ENCODE results near the gene C7orf33. TPM values are rescaled to one million over a fixed set of nuclear protein-coding genes. Genes with fewer than 3 reads are reported as not detected.

The C7orf33 gene
- total and polyA plus RNA-seq, 4 donors, result not detected

- H3K9me3 ChIP-seq (ENCODE audit: control insufficient read depth in 4 of 4, insufficient read depth in 3 of 4, low read length in 3 of 4), result no peaks in the 10 kb centered on the region
- no peak for TF ChIP-seq CTCF (IDR thresholded peaks at IDR 0.05; ENCODE audit: control extremely low read depth, extremely low read depth)
- H3K36me3 ChIP-seq (ENCODE audit: control insufficient read depth in 4 of 4, insufficient read depth in 4 of 4, low read length in 4 of 4), result no peaks in the 10 kb centered on the region
- peaks cover 0 to 8% (median 0%) of the 10 kb centered on the region in 5 donors for H3K4me1 ChIP-seq (ENCODE audit: control insufficient read depth in 5 of 5, insufficient read depth in 5 of 5, low read length in 5 of 5)
- H3K9ac ChIP-seq (ENCODE audit: insufficient read depth in 1 of 2, low read length in 2 of 2), result no peak overlapping the region
- WGBS, 2 donors, result 40 to 47% methylated on average over 10 of the region's 10 CpGs
- ATAC-seq (ENCODE audit: insufficient read depth, low FRiP score) (no peak), DNase-seq (peak in 2 of 3 donors; percentile 24 to 62)
- no peak overlapping the region for H3K27ac ChIP-seq (ENCODE audit: low read depth in 1 of 2, low read length in 1 of 2)
- no peak overlapping the region for H3K4me3 ChIP-seq
- H3K27me3 ChIP-seq (ENCODE audit: control insufficient read depth in 3 of 3, insufficient read depth in 3 of 3, low read length in 2 of 3), result no peaks in the 10 kb centered on the region
Observed at GRCh38 chr7:148623586-148624282, 33.2 kb downstream of the C7orf33 start.

GRCh38 chr7:148624735-148625134, 34.2 kb downstream of the C7orf33 start:
- 66 to 74% methylated on average over 4 of the region's 4 CpGs for WGBS, 2 donors
- Histone ChIP-seq H3K4me3 (no peak overlapping the region), H3K4me1 (ENCODE audit: control insufficient read depth in 5 of 5, insufficient read depth in 5 of 5, low read length in 5 of 5) (peaks cover 0 to 8% (median 0%) of the 10 kb centered on the region in 5 donors), H3K9ac (ENCODE audit: insufficient read depth in 1 of 2, low read length in 2 of 2) (no peak overlapping the region), H3K9me3 (ENCODE audit: control insufficient read depth in 4 of 4, insufficient read depth in 3 of 4, low read length in 3 of 4) (no peaks in the 10 kb centered on the region), H3K36me3 (ENCODE audit: control insufficient read depth in 4 of 4, insufficient read depth in 4 of 4, low read length in 4 of 4) (no peaks in the 10 kb centered on the region), H3K27ac (ENCODE audit: low read depth in 1 of 2, low read length in 1 of 2) (no peak overlapping the region), H3K27me3 (ENCODE audit: control insufficient read depth in 3 of 3, insufficient read depth in 3 of 3, low read length in 2 of 3) (no peaks in the 10 kb centered on the region)
- no peak for TF ChIP-seq CTCF (IDR thresholded peaks at IDR 0.05; ENCODE audit: control extremely low read depth, extremely low read depth)
- ATAC-seq (ENCODE audit: insufficient read depth, low FRiP score), result no peak
- no peak for DNase-seq

GRCh38 chr7:148625342-148625741, 34.8 kb downstream of the C7orf33 start:
- H3K4me1 ChIP-seq (ENCODE audit: control insufficient read depth in 5 of 5, insufficient read depth in 5 of 5, low read length in 5 of 5), result peaks cover 0 to 8% (median 0%) of the 10 kb centered on the region in 5 donors
- H3K27me3 ChIP-seq (ENCODE audit: control insufficient read depth in 3 of 3, insufficient read depth in 3 of 3, low read length in 2 of 3), result no peaks in the 10 kb centered on the region
- H3K9me3 ChIP-seq (ENCODE audit: control insufficient read depth in 4 of 4, insufficient read depth in 3 of 4, low read length in 3 of 4), result no peaks in the 10 kb centered on the region
- TF ChIP-seq CTCF (IDR thresholded peaks at IDR 0.05; ENCODE audit: control extremely low read depth, extremely low read depth), result no peak
- H3K36me3 ChIP-seq (ENCODE audit: control insufficient read depth in 4 of 4, insufficient read depth in 4 of 4, low read length in 4 of 4), result no peaks in the 10 kb centered on the region
- H3K9ac ChIP-seq (ENCODE audit: insufficient read depth in 1 of 2, low read length in 2 of 2), result no peak overlapping the region
- ATAC-seq (ENCODE audit: insufficient read depth, low FRiP score) (no peak), DNase-seq (peak in 1 of 3 donors; percentile 17)
- 83 to 92% methylated on average over 3 of the region's 3 CpGs for WGBS, 2 donors
- H3K27ac ChIP-seq (ENCODE audit: low read depth in 1 of 2, low read length in 1 of 2), result no peak overlapping the region
- no peak overlapping the region for H3K4me3 ChIP-seq
